Measurements from ENCODE around the gene LYST.

Gene LYST

DNA sequence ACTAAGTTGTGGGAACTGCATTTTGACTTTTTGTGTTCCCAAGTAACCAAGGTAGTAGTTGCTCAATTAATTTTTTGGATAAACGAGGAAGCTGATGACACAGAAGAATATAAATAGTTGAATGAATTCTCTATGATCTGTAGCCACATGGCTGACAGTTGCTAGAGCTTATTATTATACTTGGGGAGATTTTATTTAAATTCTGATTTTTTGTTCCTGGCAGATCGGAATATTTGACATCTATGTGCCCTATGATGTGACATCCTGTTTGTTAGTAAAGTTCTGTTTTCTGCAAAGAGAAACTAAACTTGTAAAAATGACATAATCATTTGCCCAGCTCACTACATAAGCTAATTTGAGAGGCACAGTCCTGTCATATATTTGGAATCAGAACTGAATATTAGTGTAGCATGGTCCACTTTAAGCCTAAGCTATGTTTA, 9.7 kb upstream of the LYST start:
- TF ChIP-seq, protein P1, sequence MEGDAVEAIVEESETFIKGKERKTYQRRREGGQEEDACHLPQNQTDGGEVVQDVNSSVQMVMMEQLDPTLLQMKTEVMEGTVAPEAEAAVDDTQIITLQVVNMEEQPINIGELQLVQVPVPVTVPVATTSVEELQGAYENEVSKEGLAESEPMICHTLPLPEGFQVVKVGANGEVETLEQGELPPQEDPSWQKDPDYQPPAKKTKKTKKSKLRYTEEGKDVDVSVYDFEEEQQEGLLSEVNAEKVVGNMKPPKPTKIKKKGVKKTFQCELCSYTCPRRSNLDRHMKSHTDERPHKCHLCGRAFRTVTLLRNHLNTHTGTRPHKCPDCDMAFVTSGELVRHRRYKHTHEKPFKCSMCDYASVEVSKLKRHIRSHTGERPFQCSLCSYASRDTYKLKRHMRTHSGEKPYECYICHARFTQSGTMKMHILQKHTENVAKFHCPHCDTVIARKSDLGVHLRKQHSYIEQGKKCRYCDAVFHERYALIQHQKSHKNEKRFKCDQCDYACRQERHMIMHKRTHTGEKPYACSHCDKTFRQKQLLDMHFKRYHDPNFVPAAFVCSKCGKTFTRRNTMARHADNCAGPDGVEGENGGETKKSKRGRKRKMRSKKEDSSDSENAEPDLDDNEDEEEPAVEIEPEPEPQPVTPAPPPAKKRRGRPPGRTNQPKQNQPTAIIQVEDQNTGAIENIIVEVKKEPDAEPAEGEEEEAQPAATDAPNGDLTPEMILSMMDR (IDR thresholded peaks at IDR 0.05; ENCODE audit: extremely low read depth, insufficient read depth, missing control alignments): no peak
- in situ Hi-C loops (cut with MboI; ENCODE audit: low pct_unique_long_range_greater_than_20kb, low sequenced_read_pairs, unreplicated experiment): no loop called here
- DNase-seq (ENCODE audit: low spot score): no peak

DNA sequence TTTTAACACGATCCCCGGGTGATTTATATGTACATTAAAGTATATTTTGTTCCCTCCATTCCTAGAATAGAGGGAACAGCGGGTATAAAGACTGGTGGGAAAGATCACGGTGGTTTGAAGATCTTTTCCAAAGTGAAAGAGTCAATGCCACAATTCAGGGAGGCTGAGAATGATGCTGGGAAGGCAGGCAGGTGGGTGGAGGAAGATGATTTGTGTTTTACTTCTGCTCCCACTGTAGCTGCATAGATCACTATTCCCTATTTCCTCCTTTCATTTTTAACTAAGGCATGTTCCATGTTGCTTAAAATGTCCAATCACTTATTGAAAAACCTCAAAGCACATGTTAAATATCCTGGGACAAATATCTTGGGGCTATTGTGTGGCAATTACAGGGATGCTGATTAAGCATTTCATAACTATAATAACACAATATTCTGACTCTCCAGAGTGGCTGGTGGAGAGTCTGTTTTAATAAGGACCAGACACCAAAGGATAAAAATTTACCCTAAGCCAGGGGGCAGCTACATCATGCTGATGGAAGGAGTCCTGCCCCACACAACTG, 8.4 kb upstream of the LYST start:
- in situ Hi-C loops (cut with MboI; ENCODE audit: low pct_unique_long_range_greater_than_20kb, low sequenced_read_pairs, unreplicated experiment): no loop called here
- DNase-seq (ENCODE audit: low spot score): no peak
- TF ChIP-seq, protein P1 (IDR thresholded peaks at IDR 0.05; ENCODE audit: extremely low read depth, insufficient read depth, missing control alignments): no peak

DNA sequence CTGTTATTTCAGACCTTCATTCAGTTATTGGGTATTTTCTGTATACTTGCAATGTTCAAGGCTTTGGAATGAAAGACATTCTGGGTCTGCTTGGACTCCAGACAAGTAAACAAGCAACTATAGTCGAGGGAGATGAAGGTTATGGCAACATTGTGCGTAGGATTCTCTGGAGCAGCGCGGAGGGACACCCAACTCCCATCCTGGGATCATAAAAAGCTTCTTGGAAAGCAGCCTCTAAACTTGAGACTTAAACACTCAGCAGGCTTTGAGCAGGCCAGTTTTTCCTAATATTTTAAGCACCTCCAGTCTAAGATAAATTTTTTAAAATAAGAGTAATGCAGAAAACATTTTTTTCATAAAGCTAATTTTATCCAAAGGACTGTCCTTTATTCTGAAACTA, 7.6 kb upstream of the LYST start:
- TF ChIP-seq, protein P1 (IDR thresholded peaks at IDR 0.05; ENCODE audit: extremely low read depth, insufficient read depth, missing control alignments): no peak
- in situ Hi-C loops (cut with MboI; ENCODE audit: low pct_unique_long_range_greater_than_20kb, low sequenced_read_pairs, unreplicated experiment): no loop called here
- no peak for DNase-seq (ENCODE audit: low spot score)

DNA sequence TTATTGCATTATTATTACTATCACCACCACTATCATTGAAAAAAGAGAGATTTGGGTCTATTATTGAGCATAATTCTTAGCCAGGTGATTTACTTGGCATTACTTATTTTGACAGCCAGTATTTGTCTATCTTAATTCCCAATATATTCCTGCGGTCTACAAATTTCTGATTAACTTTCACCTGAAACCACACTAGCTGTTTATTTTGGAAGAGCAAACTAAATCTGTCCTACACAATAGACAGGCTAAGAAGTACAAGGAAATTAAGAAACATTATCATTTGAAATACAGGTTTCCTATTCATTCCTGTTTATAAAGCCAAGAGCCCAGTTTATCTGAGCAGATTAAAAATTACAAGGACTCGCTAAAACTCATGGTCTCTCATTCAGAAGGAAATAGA, 6.9 kb upstream of the LYST start:
- no peak for DNase-seq (ENCODE audit: low spot score)
- TF ChIP-seq, protein P1 (IDR thresholded peaks at IDR 0.05; ENCODE audit: extremely low read depth, insufficient read depth, missing control alignments): no peak
- in situ Hi-C loops (cut with MboI; ENCODE audit: low pct_unique_long_range_greater_than_20kb, low sequenced_read_pairs, unreplicated experiment): no loop called here

DNA sequence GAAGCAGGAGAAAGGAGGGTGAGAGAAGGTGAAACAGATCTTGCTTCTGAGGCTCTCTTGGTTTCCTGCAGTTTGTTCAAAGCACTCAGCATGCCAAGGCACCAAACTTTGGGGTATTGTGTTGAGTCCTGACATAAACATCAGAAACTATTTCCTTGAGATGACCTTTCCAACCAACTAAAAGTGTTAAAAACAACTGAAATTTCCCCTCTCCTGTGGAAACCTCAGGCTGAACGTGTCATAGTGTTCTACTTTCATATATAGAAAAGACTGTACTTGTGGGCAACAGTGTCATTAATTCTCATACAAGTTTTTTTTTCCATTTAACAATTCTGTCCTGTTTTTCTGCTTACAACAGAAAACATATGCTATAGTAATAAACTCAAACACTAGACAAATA, 6.3 kb upstream of the LYST start:
- no peak for DNase-seq (ENCODE audit: low spot score)
- TF ChIP-seq, protein P1 (IDR thresholded peaks at IDR 0.05; ENCODE audit: extremely low read depth, insufficient read depth, missing control alignments): no peak
- in situ Hi-C loops (cut with MboI; ENCODE audit: low pct_unique_long_range_greater_than_20kb, low sequenced_read_pairs, unreplicated experiment): no loop called here

DNA sequence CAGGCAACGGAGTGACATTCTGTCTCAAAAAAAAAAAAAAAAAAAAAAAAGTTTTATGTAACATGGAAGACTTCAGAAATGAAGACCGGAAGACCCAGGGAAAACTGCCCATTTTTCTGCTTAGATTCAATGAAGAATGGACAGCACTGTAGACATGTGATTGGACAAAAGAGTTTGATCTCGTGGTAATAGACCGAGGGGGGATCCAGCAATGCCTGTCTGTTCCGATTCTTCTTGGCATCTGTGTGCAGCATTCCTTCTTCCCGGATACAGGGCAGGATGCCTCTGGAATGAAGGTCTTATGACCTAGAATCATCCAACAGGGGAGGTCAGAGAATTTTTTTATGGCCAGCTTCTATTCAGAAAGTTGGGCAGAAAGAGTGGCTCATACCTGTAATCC, 5.6 kb upstream of the LYST start:
- no peak for DNase-seq (ENCODE audit: low spot score)
- TF ChIP-seq, protein P1 (IDR thresholded peaks at IDR 0.05; ENCODE audit: extremely low read depth, insufficient read depth, missing control alignments): no peak
- in situ Hi-C loops (cut with MboI; ENCODE audit: low pct_unique_long_range_greater_than_20kb, low sequenced_read_pairs, unreplicated experiment): no loop called here
